ENCODE data around the gene YBEY. TPM values are rescaled to one million over a fixed set of nuclear protein-coding genes. Genes with fewer than 3 reads are reported as not detected.

YBEY gene
- total RNA-seq, 1 experiment from 2014 or later, result 13.8 TPM

- Histone ChIP-seq H3K27me3 (ENCODE audit: insufficient read depth, low read depth) (no peaks in the 10 kb centered on the region), H3F3A (ENCODE audit: insufficient read depth, low read depth) (no peaks in the 10 kb centered on the region), H3K4me1 (replicated peaks; ENCODE audit: insufficient read depth) (no peaks in the 10 kb centered on the region), H3K9me2 (ENCODE audit: insufficient read depth) (no peaks in the 10 kb centered on the region), H3K9me3 (ENCODE audit: insufficient read depth, low read depth) (no peaks in the 10 kb centered on the region), H3K4me3 (no peak overlapping the region), H3K4me2 (no peak overlapping the region), H4K20me1 (ENCODE audit: insufficient read depth) (no peaks in the 10 kb centered on the region), H2AFZ (no peak overlapping the region), H3K27ac (no peak overlapping the region), H3K36me3 (ENCODE audit: low read depth) (no peaks in the 10 kb centered on the region; the same call in 1 of the 2 replicates), H3K79me2 (ENCODE audit: low read depth) (no peaks in the 10 kb centered on the region)
- no peak for DNase-seq
- ChIA-PET CTCF (no interaction called here), POLR2A (ENCODE audit: unreplicated experiment) (interaction anchor here (0.6 kb wide), 1 partner anchor 108 kb away, joined by 3 read pairs; no protein-coding TSS in a partner anchor)
- intact Hi-C loops (cut with micrococcal nuclease; ENCODE audit: unreplicated experiment), result no loop called here
- BruUV-seq (replicated peaks), result no TSS peak
- TF ChIP-seq EZH2 (IDR thresholded peaks at IDR 0.05; ENCODE audit: low read depth) (no peak), CTCF (conservative IDR thresholded peaks at IDR 0.05) (no peak)
Observed at GRCh38 chr21:46244602-46245001, 41.5 kb upstream of the YBEY start.

GRCh38 chr21:46245213-46245915 is 40.8 kb upstream of the YBEY start:
- Histone ChIP-seq H3K79me2 (ENCODE audit: low read depth) (no peaks in the 10 kb centered on the region), H3K9me2 (ENCODE audit: insufficient read depth) (no peaks in the 10 kb centered on the region), H2AFZ (no peak overlapping the region), H3K4me3 (no peak overlapping the region), H3K27ac (no peak overlapping the region), H3K4me2 (no peak overlapping the region), H4K20me1 (ENCODE audit: insufficient read depth) (no peaks in the 10 kb centered on the region), H3K36me3 (ENCODE audit: low read depth) (no peaks in the 10 kb centered on the region; the same call in 1 of the 2 replicates), H3K27me3 (ENCODE audit: insufficient read depth, low read depth) (no peaks in the 10 kb centered on the region), H3F3A (ENCODE audit: insufficient read depth, low read depth) (no peaks in the 10 kb centered on the region), H3K4me1 (replicated peaks; ENCODE audit: insufficient read depth) (no peaks in the 10 kb centered on the region), H3K9me3 (ENCODE audit: insufficient read depth, low read depth) (no peaks in the 10 kb centered on the region)
- CTCF ChIA-PET, result no interaction called here
- no TSS peak for BruUV-seq (replicated peaks)
- TF ChIP-seq EZH2 (IDR thresholded peaks at IDR 0.05; ENCODE audit: low read depth) (no peak), CTCF (conservative IDR thresholded peaks at IDR 0.05) (no peak)
- DNase-seq, result no peak
- intact Hi-C loops (cut with micrococcal nuclease; ENCODE audit: unreplicated experiment), result no loop called here
- POLR2A ChIA-PET (ENCODE audit: unreplicated experiment), result no interaction called here

GRCh38 chr21:46246345-46246744 is 39.8 kb upstream of the YBEY start:
- no peaks in the 10 kb centered on the region; the same call in 1 of the 2 replicates for H3K36me3 ChIP-seq (ENCODE audit: low read depth)
- H3K27me3 ChIP-seq (ENCODE audit: insufficient read depth, low read depth), result no peaks in the 10 kb centered on the region
- no peaks in the 10 kb centered on the region for H3F3A ChIP-seq (ENCODE audit: insufficient read depth, low read depth)
- H3K4me2 ChIP-seq, result no peak overlapping the region
- TF ChIP-seq EZH2 (IDR thresholded peaks at IDR 0.05; ENCODE audit: low read depth) (no peak), CTCF (conservative IDR thresholded peaks at IDR 0.05) (no peak)
- H3K79me2 ChIP-seq (ENCODE audit: low read depth), result no peaks in the 10 kb centered on the region
- H3K9me3 ChIP-seq (ENCODE audit: insufficient read depth, low read depth), result no peaks in the 10 kb centered on the region
- H2AFZ ChIP-seq, result no peak overlapping the region
- no peaks in the 10 kb centered on the region for H3K9me2 ChIP-seq (ENCODE audit: insufficient read depth)
- intact Hi-C loops (cut with micrococcal nuclease; ENCODE audit: unreplicated experiment), result no loop called here
- no peak for DNase-seq
- no peak overlapping the region for H3K4me3 ChIP-seq
- no peak overlapping the region for H3K27ac ChIP-seq
- no peaks in the 10 kb centered on the region for H3K4me1 ChIP-seq (replicated peaks; ENCODE audit: insufficient read depth)
- no TSS peak for BruUV-seq (replicated peaks)
- POLR2A ChIA-PET (ENCODE audit: unreplicated experiment), result no interaction called here
- CTCF ChIA-PET, result no interaction called here
- no peaks in the 10 kb centered on the region for H4K20me1 ChIP-seq (ENCODE audit: insufficient read depth)

All from PC-9 (cell line).